Keratinocyte (primary cell): ENCODE results near the gene CDT1.

Source experiments
- CTCF ChIP-seq, 3 experiments: IDR thresholded peaks in 1 of 3; conservative IDR thresholded peaks in 1 of 3; optimal IDR thresholded peaks in 1 of 3; 2 replicates in 2 of 3; 3 replicates in 1 of 3; pipeline versions ENCODE3 to v1.5.1; 2011; ENCODE audit warnings: low read length in 3 of 3, mild to moderate bottlenecking in 3 of 3, moderate library complexity in 2 of 3, control low read depth in 1 of 3, inconsistent platforms in 1 of 3; ENCODE audit not compliant: insufficient read depth in 2 of 3; ENCODE audit errors: extremely low read depth in 1 of 3
- EZH2 ChIP-seq: IDR thresholded peaks from one replicate; pipeline ENCODE4 v1.6.1; 2012; ENCODE audit warnings: inconsistent platforms, mild to moderate bottlenecking, low read length, moderate library complexity

- TF ChIP-seq CTCF (optimal IDR thresholded peaks at IDR 0.05 in 1 of 3, IDR thresholded peaks at IDR 0.05 in 1 of 3, conservative IDR thresholded peaks at IDR 0.05 in 1 of 3; ENCODE audit: extremely low read depth in 1 of 3, insufficient read depth in 2 of 3, low read length in 3 of 3) (no peak), EZH2 (no peak)
Measured at GRCh38 chr16:88846088-88846487, 42.5 kb downstream of the CDT1 start.
